ENCODE data around the gene ANKDD1B. TPM values are rescaled to one million over a fixed set of nuclear protein-coding genes. Genes with fewer than 3 reads are reported as not detected.
A peak's percentile ranks its signal among the peaks of the same experiment; 100 is the strongest.

The ANKDD1B gene
- total RNA-seq, 5 donors from 2014 or later (not counting 1 experiment from before 2014, with no cell fraction given): 0.28 to 0.85 (median 0.33) TPM; not detected in 1

DNA sequence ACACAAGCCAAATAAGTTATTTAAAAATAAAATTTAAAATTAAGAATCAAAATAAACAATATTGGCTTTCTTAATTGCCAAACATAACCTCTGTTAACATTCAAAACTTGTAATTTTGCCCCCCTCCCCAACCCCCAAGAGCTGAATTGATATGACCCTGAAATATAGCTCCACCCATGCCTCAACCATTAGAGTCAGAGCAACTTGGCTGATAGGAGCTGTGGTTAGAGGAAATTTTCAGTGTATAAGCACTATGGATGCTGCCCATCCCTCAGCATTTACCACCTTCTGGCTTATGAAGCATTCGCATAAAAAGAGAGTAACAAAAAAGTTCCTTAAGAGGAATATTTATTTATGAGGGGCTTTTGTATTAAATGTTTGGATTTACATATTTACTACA lies 99.9 kb downstream of the ANKDD1B start:
- Histone ChIP-seq H3K36me3 (ENCODE audit: control insufficient read depth in 2 of 2, extremely low read depth in 1 of 2, insufficient read depth in 1 of 2, low read length in 1 of 2) (peaks cover 0 to 39% of the 10 kb centered on the region in 2 donors), H3K9me3 (no peaks in the 10 kb centered on the region), H3K4me3 (ENCODE audit: control insufficient read depth in 1 of 2, extremely low read depth in 1 of 2, low read length in 1 of 2) (no peak overlapping the region), H3K4me1 (ENCODE audit: control insufficient read depth in 1 of 2, extremely low read depth in 1 of 2, insufficient read depth in 2 of 2, low read length in 2 of 2) (no peaks in the 10 kb centered on the region), H3K27me3 (replicated peaks in 1 of 2; ENCODE audit: control insufficient read depth in 2 of 2, extremely low read depth in 1 of 2, insufficient read depth in 2 of 2, low read length in 1 of 2) (no peaks in the 10 kb centered on the region), H3K27ac (ENCODE audit: low read length) (no peak overlapping the region)
- DNase-seq (no peak), ATAC-seq (replicated peaks in 1 of 4) (no peak)
- POLR2A ChIA-PET: interaction anchor here in 1 of 2 donors (0.6 kb wide), 1 partner anchor 205 kb away, joined by 4 read pairs; no protein-coding TSS in a partner anchor
- CTCF ChIA-PET: interaction anchor here in 1 of 2 donors (0.7 kb wide), 1 partner anchor 20 kb away, joined by 3 read pairs; no protein-coding TSS in a partner anchor
- no CpG with 5 or more reads among the region's 1 CpG for WGBS (ENCODE audit: insufficient coverage)
- Mint-ChIP-seq H3K27me3 (no peaks in the 10 kb centered on the region), H3K4me1 (peaks cover 42 to 49% (median 43%) of the 10 kb centered on the region in 3 donors), H3K4me3 (no peak overlapping the region), H3K27ac (no peak overlapping the region), H3K9me3 (no peaks in the 10 kb centered on the region), H3K36me3 (peaks cover 39% of the 10 kb centered on the region)

DNA sequence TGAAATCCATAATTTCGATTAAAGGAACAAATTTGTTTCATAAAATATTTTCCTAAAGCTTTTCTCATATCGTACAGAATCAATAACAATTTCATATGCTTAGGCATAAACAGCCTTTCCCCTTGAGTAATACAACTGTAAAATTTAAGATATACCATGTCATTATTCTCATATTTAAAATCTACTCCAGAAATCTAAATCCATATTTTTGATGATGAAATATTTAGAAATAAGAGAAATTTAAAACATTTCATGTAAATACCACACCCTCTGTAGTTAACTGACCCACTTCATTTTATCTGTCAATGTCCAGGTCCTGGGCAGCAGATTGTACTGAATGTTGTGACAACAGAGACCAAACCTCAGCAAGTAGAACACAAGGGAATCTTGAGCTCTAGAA lies 100.8 kb downstream of the ANKDD1B start:
- H3K4me1 ChIP-seq (ENCODE audit: control insufficient read depth in 1 of 2, extremely low read depth in 1 of 2, insufficient read depth in 2 of 2, low read length in 2 of 2): peaks cover 2 to 4% of the 10 kb centered on the region in 2 experiments
- DNase-seq (no peak), ATAC-seq (replicated peaks in 1 of 4) (no peak)
- Mint-ChIP-seq H3K27ac (no peak overlapping the region), H3K9me3 (no peaks in the 10 kb centered on the region), H3K4me1 (peaks cover 50 to 57% (median 52%) of the 10 kb centered on the region in 3 donors), H3K36me3 (peaks cover 37% of the 10 kb centered on the region), H3K27me3 (no peaks in the 10 kb centered on the region), H3K4me3 (no peak overlapping the region)
- no peak overlapping the region for H3K4me3 ChIP-seq (ENCODE audit: control insufficient read depth in 1 of 2, extremely low read depth in 1 of 2, low read length in 1 of 2)
- no peaks in the 10 kb centered on the region for H3K9me3 ChIP-seq
- H3K27me3 ChIP-seq (replicated peaks in 1 of 2; ENCODE audit: control insufficient read depth in 2 of 2, extremely low read depth in 1 of 2, insufficient read depth in 2 of 2, low read length in 1 of 2): no peaks in the 10 kb centered on the region
- 100% methylated on average over 1 of the region's 2 CpGs for WGBS (ENCODE audit: insufficient coverage)
- POLR2A ChIA-PET: interaction anchor here in 1 of 2 donors (0.6 kb wide), 1 partner anchor 31 kb away, joined by 12 read pairs; no protein-coding TSS in a partner anchor
- no peak overlapping the region for H3K27ac ChIP-seq (ENCODE audit: low read length)
- peaks cover 0 to 33% of the 10 kb centered on the region in 2 donors for H3K36me3 ChIP-seq (ENCODE audit: control insufficient read depth in 2 of 2, extremely low read depth in 1 of 2, insufficient read depth in 1 of 2, low read length in 1 of 2)
- CTCF ChIA-PET: interaction anchor here (0.6 to 0.7 kb wide), 2 partner anchors 22 to 542 kb away, joined by 3 to 5 read pairs; no protein-coding TSS in a partner anchor

DNA sequence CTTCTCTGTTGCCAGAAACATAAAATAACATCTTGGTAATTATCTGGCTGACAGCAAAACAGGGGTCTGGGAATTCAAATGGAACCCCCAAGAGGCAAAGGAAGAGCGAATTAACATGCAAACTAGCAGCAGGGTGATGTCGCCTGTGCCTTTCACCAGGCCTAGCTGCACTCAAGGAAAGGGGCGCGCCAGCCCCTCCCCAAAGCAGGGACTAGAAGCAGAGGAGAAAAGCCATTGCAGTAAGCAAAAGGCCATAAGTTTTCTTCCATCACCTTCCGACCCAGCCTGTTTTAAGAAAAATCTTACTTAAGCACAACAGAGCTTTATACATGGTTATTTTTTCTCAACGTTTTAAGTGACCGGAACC lies 105.4 kb downstream of the ANKDD1B start:
- Mint-ChIP-seq H3K9me3 (no peaks in the 10 kb centered on the region), H3K36me3 (peaks cover 15% of the 10 kb centered on the region), H3K4me1 (peaks cover 43 to 48% (median 47%) of the 10 kb centered on the region in 3 donors), H3K4me3 (peak overlapping the region; percentile 99 to 100 (median 99)), H3K27ac (peak overlapping the region; percentile 98), H3K27me3 (peaks cover 0 to 4% of the 10 kb centered on the region in 2 donors)
- peaks cover 0 to 10% of the 10 kb centered on the region in 2 donors for H3K36me3 ChIP-seq (ENCODE audit: control insufficient read depth in 2 of 2, extremely low read depth in 1 of 2, insufficient read depth in 1 of 2, low read length in 1 of 2)
- H3K4me3 ChIP-seq (ENCODE audit: control insufficient read depth in 1 of 2, extremely low read depth in 1 of 2, low read length in 1 of 2): peak overlapping the region; percentile 73 to 97
- CTCF ChIA-PET: interaction anchor here (0.6 to 1.0 kb wide), 5 partner anchors 26 to 922 kb away, joined by 3 to 6 read pairs (median 4); no protein-coding TSS in a partner anchor
- H3K4me1 ChIP-seq (ENCODE audit: control insufficient read depth in 1 of 2, extremely low read depth in 1 of 2, insufficient read depth in 2 of 2, low read length in 2 of 2): peaks cover 2 to 9% of the 10 kb centered on the region in 2 experiments
- ATAC-seq (replicated peaks in 1 of 4) (peak in 2 of 4 experiments; percentile 1), DNase-seq (peak in 2 of 35 experiments; percentile 11)
- H3K27ac ChIP-seq (ENCODE audit: low read length): peak overlapping the region; percentile 74
- H3K27me3 ChIP-seq (replicated peaks in 1 of 2; ENCODE audit: control insufficient read depth in 2 of 2, extremely low read depth in 1 of 2, insufficient read depth in 2 of 2, low read length in 1 of 2): no peaks in the 10 kb centered on the region
- no peaks in the 10 kb centered on the region for H3K9me3 ChIP-seq
- WGBS (ENCODE audit: insufficient coverage): 0% methylated on average over 3 of the region's 7 CpGs
- POLR2A ChIA-PET: interaction anchor here in 1 of 2 donors (0.6 to 1.1 kb wide), 2 partner anchors 36 to 205 kb away, joined by 3 to 4 read pairs; partner anchors contain the start of gene POLK

DNA sequence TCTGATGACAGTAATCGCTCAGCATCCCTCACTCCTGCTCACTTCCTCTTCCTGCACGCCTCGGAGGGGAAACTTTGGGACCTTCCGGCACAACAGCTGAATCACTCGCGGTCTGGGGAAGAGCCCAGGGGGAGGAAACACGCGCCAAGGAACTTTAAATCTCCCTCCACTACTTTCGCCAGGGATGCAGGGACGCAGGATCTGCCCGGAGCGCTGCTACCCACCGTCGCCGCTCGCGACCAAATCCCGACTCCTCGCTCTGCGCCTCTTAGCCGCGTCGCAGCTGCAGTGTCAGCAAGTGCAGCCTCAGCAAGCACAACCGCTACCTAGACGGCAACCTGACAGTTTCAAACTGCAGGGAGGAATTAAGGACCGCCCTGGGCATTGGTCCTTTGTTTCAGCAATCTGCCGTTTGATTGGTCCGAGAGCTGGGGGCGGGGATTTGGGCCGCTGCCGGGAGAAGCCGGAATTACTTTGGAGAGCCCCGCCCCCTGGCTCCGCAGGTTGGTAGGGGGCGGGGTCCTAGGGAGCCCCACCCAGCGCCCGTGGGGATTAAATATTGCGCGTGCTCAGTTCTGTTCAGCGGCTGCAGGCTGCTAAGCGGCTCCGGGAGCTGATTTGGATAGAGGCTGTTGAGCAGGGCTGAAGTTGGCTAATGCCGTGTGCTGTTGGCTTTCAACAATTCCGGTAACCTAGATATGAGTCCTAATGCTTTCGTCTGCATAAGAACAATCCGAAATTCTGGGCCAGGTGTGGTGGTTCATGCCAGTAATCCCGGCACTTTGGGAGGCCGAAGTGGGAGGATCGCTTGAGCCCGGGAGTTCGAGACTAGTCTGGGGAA lies 106.0 kb downstream of the ANKDD1B start, which contains the start of gene POC5:
POC5 (minus strand) TSS at position 356 of the 841 bp plus-strand sequence. CDS start 4,500 bp downstream, outside the sequence.
- DNase-seq: peak; percentile 90 to 99 (median 98)
- Histone ChIP-seq H3K27me3 (replicated peaks in 1 of 2; ENCODE audit: control insufficient read depth in 2 of 2, extremely low read depth in 1 of 2, insufficient read depth in 2 of 2, low read length in 1 of 2) (no peaks in the 10 kb centered on the region), H3K36me3 (ENCODE audit: control insufficient read depth in 2 of 2, extremely low read depth in 1 of 2, insufficient read depth in 1 of 2, low read length in 1 of 2) (peaks cover 0 to 8% of the 10 kb centered on the region in 2 donors), H3K27ac (ENCODE audit: low read length) (peak within 1 kb of the TSS; percentile 74), H3K4me1 (ENCODE audit: control insufficient read depth in 1 of 2, extremely low read depth in 1 of 2, insufficient read depth in 2 of 2, low read length in 2 of 2) (peaks cover 2 to 9% of the 10 kb centered on the region in 2 experiments), H3K4me3 (ENCODE audit: control insufficient read depth in 1 of 2, extremely low read depth in 1 of 2, low read length in 1 of 2) (peak within 1 kb of the TSS; percentile 73 to 97), H3K9me3 (no peaks in the 10 kb centered on the region)
- POLR2A ChIA-PET: interaction anchor here in 1 of 2 donors (0.6 to 1.1 kb wide), 3 partner anchors 36 to 205 kb away, joined by 3 to 4 read pairs (median 3); partner anchors contain the start of gene POLK
- H3K4me3 Mint-ChIP-seq: peak within 1 kb of the TSS; percentile 99 to 100 (median 99)
- peaks cover 0 to 4% of the 10 kb centered on the region in 2 donors for H3K27me3 Mint-ChIP-seq
- peak within 1 kb of the TSS; percentile 98 for H3K27ac Mint-ChIP-seq
- CTCF ChIA-PET: interaction anchor here in 1 of 2 donors (0.6 to 1.0 kb wide), 4 partner anchors 26 to 923 kb away, joined by 3 to 5 read pairs (median 4); no protein-coding TSS in a partner anchor
- peaks cover 12% of the 10 kb centered on the region for H3K36me3 Mint-ChIP-seq
- H3K9me3 Mint-ChIP-seq: no peaks in the 10 kb centered on the region
- under 1% methylated on average over 41 of the region's 51 CpGs for WGBS (ENCODE audit: insufficient coverage)
- H3K4me1 Mint-ChIP-seq: peaks cover 42 to 45% (median 43%) of the 10 kb centered on the region in 3 donors
- ATAC-seq (replicated peaks in 1 of 4): peak; percentile 94 to 96 (median 94)

DNA sequence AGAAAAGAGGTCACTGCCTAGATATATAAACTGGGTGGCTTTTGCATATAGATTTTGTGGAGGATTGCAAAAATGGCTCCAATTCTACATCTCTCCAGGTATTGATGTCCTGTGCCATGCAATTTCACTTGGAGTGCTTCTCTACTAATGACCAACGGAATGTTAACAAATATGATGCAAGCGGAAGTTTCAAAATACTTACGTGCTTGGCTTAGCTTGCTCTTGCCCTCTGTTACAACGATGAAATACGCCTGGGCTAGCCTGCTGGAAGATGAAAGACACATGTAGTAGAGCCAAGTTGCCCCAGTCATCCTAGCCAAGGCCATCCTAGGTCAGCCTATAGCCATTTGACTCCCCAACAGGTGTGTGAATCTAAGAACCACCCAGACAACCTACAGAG lies 109.6 kb downstream of the ANKDD1B start:
- DNase-seq (no peak), ATAC-seq (replicated peaks in 1 of 4) (no peak)
- no peak overlapping the region for H3K27ac Mint-ChIP-seq
- H3K4me1 Mint-ChIP-seq: peaks cover 15 to 16% (median 16%) of the 10 kb centered on the region in 3 donors
- H3K4me3 Mint-ChIP-seq: no peak overlapping the region
- peaks cover 0 to 7% (median 0%) of the 10 kb centered on the region in 3 donors for H3K9me3 Mint-ChIP-seq
- H3K4me1 ChIP-seq (ENCODE audit: control insufficient read depth in 1 of 2, extremely low read depth in 1 of 2, insufficient read depth in 2 of 2, low read length in 2 of 2): peaks cover 2 to 9% of the 10 kb centered on the region in 2 experiments
- 91% methylated on average over 5 of the region's 5 CpGs for WGBS (ENCODE audit: insufficient coverage)
- no peaks in the 10 kb centered on the region for H3K9me3 ChIP-seq
- no peak overlapping the region for H3K27ac ChIP-seq (ENCODE audit: low read length)
- H3K27me3 Mint-ChIP-seq: peaks cover 0 to 22% of the 10 kb centered on the region in 2 donors
- H3K4me3 ChIP-seq (ENCODE audit: control insufficient read depth in 1 of 2, extremely low read depth in 1 of 2, low read length in 1 of 2): no peak overlapping the region
- ChIA-PET CTCF (no interaction called here), POLR2A (no interaction called here)
- H3K27me3 ChIP-seq (replicated peaks in 1 of 2; ENCODE audit: control insufficient read depth in 2 of 2, extremely low read depth in 1 of 2, insufficient read depth in 2 of 2, low read length in 1 of 2): no peaks in the 10 kb centered on the region
- no peaks in the 10 kb centered on the region for H3K36me3 Mint-ChIP-seq
- no peaks in the 10 kb centered on the region for H3K36me3 ChIP-seq (ENCODE audit: control insufficient read depth in 2 of 2, extremely low read depth in 1 of 2, insufficient read depth in 1 of 2, low read length in 1 of 2)

All from T-cell (primary cell).